ENCODE results near the gene TSPAN6.

TSPAN6 gene, protein sequence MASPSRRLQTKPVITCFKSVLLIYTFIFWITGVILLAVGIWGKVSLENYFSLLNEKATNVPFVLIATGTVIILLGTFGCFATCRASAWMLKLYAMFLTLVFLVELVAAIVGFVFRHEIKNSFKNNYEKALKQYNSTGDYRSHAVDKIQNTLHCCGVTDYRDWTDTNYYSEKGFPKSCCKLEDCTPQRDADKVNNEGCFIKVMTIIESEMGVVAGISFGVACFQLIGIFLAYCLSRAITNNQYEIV

DNA sequence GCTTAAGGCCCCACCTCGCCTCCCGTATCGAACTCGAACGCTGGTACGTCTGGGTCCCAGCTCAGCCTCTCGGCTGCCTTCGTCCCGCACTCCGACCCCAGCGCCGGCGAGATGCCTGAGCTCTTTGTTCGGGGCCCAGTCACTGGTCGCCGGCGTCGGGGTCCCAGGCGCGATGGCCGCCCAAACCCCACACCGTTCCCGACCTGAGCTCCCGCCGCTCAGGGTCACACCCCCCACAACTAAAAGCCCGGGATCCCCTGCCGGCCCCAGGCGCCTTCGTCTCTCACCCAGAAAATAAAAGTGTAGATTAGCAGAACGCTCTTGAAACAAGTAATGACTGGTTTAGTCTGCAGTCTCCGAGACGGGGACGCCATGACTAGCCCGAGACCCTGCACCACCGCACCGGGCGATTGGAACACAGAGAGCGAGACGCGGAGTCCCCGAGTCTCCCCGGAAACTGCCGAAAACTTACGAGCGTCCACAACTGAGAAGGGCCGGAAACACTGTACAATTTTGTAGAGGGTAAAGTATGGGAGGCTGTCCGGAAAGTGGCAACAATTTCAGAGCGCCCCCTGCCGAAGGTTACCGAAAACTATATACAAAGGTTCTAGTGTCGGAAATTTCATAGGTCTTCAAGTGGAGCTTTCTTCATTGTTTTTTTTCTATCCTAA, at the start of gene TSPAN6:
TSPAN6 (minus strand) TSS at position 486 of the 671 bp plus-strand sequence; CDS start at position 374, 112 bp downstream.
- peak; percentile 90 for DNase-seq

DNA sequence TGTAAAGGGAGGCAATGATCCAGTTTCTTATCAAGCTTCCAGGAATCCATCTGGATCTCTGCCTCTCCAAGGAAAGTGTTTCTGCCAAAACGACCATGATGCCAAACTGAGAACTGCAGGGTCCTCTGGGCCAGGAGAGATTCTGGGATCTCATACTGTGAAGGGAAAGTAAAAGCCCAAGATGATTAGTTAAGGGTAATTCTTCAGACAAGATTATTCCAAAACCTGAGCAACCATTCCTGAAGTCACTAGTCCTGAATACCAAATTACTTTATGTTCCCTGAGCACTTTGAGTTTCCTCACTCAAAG, 49.3 kb upstream of the TSPAN6 start:
- no peak for DNase-seq

DNA sequence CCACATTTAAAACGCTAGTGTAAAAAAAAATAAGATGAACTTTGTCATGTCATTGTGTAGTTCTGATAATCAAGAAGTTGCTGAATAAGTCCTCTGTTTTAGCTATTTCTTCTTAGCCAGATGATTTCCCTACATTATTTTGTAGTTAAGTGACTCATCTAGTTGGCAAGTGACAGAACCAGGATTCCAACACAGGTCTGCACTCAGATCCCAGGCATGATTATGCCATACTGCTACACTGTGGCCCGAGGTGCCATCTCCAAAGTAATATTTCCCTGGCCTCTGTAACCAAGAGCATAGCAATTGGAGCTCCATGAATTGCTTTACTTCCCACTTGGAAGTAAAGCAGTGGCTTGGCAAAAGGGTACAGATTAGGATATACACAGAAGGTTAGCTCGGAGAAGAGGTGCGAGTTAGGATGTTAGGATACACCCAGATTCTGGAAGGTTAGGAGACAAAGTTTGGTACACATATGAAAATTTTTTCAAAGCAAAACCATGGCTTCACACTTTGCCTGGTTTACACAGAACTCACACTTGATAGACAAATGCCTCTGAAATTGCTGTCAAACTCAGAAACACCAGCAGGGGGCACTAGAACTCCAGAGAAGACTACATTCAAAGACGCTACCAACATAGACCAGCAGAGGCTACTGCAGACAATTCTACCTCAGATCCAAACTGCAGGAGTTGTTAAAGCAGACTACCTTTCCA, 48.8 kb upstream of the TSPAN6 start:
- peak; percentile 70 for DNase-seq

DNA sequence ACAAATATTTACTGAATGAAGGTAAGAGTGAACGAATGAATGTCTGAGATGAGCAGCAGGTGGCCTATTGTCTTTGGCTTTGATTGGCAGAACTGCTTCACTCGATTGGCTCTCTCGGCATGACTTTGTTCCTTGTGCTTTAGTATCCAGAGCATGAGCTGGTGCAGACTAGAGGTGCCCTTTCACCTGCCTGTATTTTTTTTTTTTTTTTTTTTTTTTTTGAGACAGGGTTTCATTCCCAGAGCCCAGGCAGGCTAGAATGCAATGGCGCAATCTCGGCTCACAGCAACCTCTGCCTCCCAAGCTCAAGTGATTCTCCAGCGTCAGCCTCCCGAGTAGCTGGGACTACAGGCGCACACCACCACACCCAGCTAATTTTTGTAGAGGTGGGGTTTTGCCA, 46.3 kb upstream of the TSPAN6 start:
- DNase-seq: no peak

DNA sequence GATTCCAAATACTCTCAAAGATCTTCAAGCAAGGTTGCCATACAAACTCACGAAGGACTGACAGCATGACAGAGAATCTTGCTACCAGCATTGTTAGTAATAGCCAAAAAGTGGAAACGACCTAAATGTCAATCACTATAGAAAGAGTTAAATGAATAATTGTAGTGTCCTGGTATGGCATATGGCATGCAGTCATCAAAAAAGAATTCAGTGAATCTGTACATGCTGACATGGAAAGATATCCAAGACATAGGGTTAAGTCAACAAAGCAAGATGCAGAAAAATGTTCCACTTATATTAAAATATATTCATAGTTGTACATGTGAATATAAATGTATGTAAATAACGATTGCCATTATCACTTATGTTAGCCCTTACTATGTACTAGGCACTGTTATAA, 45.0 kb upstream of the TSPAN6 start:
- no peak for DNase-seq

DNA sequence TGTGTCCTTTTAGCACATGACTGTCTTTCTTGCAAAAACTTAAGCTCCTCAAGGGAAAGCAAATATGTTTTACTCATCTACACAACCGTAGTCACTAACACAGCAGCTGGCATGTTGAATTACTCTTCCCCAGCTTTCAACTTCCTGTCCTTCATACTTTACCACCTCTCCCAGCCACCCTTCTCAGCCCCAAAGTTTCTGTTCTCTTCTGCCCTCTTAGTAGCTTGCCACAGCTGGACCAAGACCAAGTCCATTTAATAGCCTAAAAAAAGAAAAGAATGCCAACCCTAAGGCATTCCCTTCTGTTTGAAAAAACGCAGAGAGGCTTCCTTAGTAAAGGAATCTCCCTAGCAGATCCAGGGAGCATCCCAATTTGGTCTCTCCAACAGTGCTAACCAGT, 44.1 kb upstream of the TSPAN6 start:
- DNase-seq: no peak

DNA sequence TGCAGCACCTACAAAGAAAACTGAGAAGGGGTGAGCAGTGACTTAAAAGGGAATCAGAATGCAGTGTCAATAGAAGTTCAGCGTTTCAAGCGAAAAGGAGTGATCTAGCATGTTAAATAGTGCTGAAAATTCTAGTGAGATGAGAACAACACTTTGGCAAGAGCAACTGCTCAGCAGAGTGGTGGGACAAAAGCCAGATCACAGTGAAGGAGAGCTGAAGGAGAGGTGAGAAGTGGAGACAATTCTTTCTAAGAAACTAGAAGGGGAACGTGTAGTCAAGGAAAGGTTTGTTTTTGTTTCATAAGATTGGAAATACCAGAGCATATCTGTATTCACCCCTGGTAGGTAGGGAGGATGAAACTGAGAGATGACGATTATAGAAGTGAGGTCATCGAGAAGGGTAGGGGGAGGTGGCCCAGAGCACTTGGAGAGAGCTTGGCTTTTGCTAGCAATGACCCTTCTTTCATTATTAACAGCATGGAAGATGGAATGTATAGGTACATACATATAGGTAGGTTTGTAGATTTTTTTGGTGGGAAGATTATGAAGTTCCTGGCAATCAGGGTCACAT, 41.1 kb upstream of the TSPAN6 start:
- no peak for DNase-seq

DNA sequence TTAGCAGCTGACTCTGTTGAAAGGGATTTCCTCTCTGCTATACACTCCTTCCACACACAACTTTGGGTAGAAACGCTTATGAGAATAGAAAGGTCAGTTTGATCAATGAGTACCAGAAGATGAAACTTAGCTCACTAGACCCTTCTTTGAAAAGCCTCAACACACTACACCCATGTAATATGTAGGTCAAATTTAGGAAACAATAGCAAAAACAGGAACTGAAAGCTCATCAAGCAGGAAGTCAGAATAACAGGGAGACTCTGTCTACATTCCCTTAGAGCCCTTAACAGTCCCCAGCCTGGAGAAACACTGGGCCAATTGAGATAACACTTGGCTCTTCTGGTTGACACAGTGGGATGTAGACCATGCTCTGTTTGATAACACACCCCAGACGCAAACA, 38.1 kb upstream of the TSPAN6 start:
- no peak for DNase-seq

DNA sequence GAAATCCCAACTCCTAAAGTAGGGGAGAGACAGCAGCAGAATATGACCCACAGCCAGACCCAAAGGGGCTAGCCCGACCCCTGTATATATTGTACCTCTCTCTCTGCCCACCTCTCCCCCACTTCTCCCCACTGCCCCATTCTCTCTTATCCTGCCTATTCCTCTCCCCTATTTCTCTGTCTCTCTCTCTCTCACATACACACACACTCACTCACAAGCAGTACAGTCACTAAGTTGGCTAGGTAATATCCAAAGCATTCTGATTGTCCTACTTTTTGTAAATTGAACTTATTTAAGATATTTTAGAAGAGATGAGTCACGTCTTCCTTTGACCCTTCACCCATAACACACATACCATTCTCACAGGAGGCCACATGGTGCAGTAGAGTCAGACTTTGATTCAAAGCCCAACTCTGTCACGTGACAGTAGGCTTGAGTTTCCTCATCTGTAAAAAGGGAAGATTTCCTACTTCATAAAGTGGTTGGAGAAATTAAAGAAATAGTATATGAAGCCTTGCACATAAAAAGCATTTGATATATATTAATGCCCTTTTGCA, 36.9 kb upstream of the TSPAN6 start:
- no peak for DNase-seq

DNA sequence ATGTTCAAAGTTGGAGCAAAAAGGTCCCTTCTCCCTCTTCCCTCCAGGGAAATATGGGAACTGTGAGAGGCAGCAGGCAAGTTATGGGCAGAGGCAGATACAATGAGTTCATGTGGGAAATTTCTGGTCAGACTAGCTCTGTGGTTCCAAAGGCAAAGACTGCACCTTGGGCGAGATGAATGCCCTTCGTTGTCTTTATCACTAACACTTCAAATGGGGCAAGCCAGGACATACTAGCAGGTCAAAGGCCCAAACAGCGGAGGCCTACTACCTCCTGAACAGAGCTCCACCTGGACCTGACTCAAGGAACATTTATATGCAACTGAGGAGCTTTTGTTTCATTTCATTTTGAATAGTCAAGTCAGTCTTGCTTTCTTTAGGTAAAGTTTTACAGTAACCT, 36.4 kb upstream of the TSPAN6 start:
- DNase-seq: no peak

DNA sequence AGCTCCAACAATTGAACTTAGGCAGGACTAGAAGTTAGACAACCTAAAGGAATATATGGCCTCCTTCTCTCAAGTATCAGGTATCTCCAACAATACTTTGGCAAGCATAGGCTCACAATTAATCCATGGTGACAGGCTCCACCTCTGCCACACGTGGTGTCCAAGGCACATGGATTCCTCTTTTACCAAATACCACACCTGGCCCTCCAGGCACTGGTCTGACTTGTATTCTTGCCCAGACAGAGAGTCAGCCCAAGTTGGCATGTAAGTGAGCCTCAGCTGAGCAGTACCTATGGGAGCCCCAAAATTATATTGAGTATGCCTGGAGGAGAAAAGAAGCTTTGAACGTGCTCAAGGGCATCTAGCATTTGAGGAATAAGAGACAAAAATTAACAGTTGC, 27.0 kb upstream of the TSPAN6 start:
- no peak for DNase-seq

DNA sequence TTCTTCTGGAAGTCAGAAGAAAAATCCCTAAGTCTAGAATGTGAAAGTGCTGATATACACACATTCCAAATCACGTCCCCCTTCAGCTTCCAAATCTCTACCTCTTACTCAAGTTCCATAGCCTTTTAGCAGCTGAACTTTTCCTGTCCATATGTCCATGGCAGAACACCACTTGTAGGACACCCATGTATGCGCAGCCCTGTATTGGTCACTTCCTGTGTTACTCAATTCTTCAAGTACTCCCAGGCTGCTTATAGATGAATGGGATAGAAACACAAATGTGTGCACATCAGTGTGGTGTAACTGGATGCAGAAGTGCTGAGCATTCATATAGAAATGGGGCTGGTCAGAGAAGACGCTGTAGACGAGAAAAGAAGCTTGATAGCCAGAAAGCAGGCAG, 26.2 kb upstream of the TSPAN6 start:
- DNase-seq: no peak

DNA sequence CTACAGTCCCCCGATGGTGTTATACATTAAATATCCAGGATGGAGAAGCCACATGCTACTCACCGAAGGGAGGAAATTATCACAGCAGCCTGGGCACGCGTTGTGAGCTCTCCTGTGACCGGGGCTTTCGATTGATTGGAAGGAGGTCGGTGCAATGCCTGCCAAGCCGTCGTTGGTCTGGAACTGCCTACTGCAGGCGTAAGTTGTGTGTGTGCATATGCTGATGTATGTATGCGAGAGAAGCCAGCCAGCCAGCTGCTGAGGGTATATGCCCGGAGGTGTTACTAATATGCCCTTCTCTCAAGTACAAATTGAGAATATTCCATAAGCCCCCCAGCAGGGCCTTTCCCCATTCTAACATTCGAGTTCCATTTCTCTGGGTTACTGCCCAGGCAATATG, 25.6 kb upstream of the TSPAN6 start:
- no peak for DNase-seq

DNA sequence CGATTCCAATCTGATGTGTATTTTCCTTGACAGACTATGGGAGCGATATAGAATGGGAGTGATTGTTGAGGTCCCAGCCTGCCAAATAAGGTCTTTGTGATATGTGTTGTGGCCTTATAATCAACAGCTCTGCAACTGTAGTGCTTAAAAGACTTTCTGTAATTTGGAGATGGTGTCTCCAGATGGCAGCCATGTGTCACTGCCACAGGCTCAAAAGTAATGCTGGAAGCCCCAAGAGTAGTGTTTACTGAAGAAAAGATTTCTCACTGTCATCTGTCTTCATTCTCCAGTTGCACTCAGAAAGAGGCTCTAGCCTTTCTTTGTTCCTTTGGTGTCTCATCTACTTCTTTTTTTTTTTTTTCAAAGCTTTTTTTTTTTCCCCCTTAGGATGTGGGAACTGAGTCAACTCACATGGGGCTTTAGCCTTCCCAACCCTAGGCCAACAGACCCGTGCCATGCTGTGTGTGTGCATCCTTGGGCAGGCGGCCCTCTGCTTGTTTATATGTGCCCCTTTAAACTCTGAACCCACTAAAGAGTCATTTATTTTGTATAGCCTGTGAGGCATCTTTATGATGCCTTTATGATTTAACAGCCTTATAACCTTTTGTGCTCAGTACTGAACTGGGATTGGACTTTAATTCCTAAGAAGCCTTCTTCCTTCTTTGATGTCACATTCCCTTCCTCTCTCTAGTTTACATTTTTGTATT, 23.0 kb upstream of the TSPAN6 start:
- DNase-seq: peak; percentile 4

DNA sequence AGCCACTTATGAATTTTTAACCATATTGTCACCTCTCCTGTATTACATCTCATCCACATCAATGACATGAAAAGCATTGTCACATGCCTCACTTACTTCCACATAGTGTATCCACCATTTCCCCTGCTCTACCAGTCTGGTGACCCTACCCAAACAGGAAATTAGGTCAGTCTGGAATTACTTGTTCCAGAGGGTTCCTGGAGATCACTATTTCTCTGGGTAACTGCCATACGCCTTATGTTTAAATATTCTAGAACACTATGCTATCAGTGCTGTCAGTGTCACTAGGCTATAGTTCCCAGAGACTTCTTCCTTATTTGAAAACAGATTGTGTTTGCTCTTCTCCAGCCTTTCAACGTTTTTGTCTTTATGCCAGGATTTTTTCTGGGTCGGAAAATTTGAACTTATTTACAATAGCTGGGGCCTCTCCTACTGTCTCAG, 22.4 kb upstream of the TSPAN6 start:
- DNase-seq: no peak

DNA sequence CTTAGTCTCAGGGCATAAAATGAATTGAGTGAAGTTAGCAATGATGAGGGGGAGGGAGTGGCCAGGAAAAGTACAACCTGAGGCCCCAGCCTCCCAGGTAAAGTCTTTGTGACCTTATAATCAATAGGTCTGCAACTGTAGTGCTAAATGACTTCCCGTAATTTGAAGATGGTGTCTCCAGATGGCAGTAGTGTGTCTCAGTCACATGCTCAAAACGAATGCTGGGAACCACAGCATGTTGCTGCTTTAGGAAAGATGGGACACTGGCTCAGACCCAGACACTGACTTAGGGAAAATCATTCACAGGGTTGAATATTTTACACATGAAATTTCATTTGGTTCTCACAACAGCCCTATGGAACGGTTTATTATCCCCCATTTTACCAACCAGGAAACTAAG, 17.7 kb upstream of the TSPAN6 start:
- DNase-seq: peak; percentile 8

DNA sequence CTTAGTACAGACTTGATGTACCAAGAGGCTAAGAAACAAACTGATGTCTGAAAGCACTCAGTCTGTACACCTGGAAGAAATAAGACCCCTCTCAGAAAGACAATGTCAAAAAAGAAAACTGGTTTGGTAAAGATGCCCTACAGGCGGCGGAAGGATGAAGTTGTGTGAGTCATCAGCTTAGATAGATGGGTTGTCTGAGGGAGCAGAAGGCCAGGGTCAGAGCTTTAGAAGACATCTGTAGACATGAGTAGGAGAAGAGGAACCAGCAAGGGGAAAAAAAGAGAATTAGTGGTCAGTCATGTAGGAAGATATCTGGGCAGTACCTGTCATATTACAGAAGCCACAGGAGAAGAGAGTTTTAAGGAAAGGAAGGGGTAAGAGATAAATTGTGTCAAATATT, 15.7 kb upstream of the TSPAN6 start:
- no peak for DNase-seq

DNA sequence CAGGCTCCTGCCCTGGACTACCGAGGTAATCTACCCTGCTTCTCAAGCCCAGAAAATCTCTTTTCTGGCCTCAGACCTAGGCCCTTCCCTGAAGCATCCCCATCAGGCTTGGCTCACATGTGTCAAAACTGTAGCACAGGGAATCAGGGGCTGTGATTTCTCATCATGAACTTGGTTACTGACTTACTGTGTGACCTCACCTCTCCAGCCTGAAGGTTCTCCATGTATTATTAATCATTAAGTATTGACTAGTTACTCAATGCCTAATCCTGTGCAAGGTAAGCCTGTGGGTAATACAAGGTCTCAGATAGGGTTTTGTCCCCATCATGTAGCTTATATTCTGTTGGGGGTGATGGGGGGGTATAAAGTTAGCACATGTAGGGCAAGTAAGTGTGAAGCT, 14.2 kb upstream of the TSPAN6 start:
- no peak for DNase-seq

DNA sequence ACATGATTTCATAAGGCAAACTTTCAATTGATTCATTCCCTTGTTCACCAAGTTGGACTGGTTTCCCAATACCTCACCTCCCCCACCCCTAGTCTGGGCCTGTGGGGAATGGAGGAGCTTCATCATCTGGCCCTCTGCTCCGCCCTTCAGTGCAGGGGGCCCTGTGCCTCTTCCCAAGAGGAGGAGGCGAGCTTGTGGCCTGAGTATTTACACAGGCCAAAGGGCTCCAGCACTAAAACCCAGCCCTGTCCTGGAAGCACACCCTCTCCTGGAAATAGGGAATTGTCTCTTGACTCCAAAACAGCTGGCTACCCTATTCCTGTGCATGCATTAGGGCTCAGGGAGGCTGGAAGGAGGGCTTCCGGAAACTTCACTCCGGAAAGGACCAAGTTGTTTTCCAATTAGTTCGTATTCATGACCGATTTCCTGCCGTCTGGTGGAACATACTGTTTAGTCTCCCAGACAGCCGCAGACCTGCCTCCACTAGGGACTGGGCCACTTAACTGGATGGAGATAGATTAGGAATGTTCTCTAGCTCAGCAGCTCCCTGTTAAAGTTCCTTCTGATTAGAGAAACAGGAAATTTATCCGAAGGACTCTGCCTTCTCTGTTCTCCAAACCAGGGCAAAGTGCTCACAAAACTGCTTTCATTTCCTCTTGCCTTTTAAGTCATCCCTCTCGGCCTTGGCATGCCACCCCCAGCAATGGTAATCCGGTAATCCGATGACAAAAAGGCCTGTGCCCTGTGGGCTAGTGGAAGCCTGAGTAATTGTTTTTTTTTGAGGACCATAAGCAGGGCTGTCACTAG, 13.1 kb upstream of the TSPAN6 start:
- no peak for DNase-seq

DNA sequence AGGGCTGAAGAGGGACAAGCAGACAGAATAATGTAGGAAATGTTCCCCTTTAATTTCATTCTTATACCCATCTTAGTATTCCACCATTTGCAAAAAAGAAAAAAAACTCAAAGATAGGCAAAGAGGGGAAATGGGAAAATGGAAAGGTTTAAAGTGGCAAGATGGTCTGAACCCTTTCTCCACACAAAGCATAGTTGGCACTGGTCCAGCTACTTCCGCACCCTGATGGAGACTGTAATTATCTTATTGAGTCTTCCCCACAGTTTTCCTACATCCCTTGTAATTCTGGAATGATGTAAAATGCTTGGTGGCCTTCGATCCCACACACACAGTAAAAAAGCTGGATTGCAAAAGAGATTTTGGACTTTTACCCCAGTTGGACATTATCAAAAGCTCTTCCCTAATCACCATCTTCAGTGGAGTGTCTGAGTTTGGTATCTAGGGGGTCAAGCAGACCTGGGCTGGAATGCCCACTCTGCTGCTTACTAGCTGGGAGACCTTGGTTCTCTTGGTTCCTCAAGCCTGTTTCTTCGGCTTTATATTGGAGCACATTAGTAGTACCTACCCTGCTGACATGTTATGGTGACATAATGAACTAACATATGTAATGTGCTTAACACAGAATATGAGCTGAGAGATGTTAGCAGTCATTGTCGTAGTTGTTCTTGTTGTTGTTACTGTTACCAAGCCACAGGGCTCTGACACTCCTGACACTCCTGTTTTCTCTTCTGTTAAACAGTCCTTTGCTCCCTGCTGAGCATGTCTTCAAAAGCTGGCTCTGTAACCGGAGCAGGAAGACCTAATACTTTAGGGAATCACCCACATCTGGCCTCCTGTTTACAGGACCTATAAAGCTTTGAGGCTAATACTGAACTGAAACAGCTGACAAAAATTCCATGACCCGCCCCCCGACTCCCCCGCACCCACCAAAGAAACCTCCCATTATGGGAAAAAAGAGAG, 12.1 kb upstream of the TSPAN6 start:
- DNase-seq: no peak

DNA sequence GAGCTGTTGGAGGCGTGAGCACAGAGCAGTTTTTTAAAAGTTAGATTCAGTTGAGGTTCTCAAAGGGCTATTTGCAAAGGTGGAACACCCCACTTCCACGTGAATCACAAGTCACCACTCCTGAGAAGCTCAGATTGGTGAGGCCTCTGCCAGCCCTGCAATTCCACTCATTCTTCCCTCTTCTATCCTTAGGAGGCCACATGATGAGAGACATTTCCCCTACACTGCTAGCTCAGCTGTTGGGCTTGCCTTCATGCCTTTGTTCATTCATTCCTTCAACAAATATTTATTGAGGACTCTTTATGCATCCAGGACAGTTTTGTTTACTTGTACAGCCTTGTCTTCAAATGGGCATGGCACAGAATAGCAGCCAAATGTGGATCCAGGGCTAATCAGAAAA, 11.1 kb upstream of the TSPAN6 start:
- DNase-seq: peak; percentile 9
